ENCODE results near the gene CPNE6. TPM values are rescaled to one million over a fixed set of nuclear protein-coding genes. Genes with fewer than 3 reads are reported as not detected.

CPNE6 gene
- total RNA-seq, 2 experiments from 2014 or later, result not detected

- H3K4me1 Mint-ChIP-seq (ENCODE audit: low read depth), result no peaks in the 10 kb centered on the region
- no peaks in the 10 kb centered on the region for H3K9me3 Mint-ChIP-seq
- no peak overlapping the region for H3K27ac Mint-ChIP-seq
- ChIA-PET POLR2A (interaction anchor here (1.1 kb wide), 1 partner anchor 33 kb away, joined by 3 read pairs; no protein-coding TSS in a partner anchor), CTCF (interaction anchor here (4.8 to 12.9 kb wide), 3 partner anchors 31 to 99 kb away, joined by 36 to 458 read pairs (median 47); partner anchors contain the start of genes IRF9 and PCK2)
- intact Hi-C loops (cut with micrococcal nuclease), result no loop called here
- no peak for DNase-seq
- no peaks in the 10 kb centered on the region for H3K27me3 Mint-ChIP-seq
- H3K36me3 Mint-ChIP-seq, result no peaks in the 10 kb centered on the region
- no peak overlapping the region for H3K4me3 Mint-ChIP-seq
Measured at GRCh38 chr14:24062216-24062980, 9.0 kb upstream of the CPNE6 start.

- no peaks in the 10 kb centered on the region for H3K9me3 Mint-ChIP-seq
- H3K36me3 Mint-ChIP-seq, result no peaks in the 10 kb centered on the region
- no peaks in the 10 kb centered on the region for H3K27me3 Mint-ChIP-seq
- POLR2A ChIA-PET, result interaction anchor here (0.9 kb wide), 1 partner anchor 16 kb away, joined by 3 read pairs; no protein-coding TSS in a partner anchor
- CTCF ChIA-PET, result interaction anchor here (4.8 to 12.9 kb wide), 2 partner anchors 30 to 45 kb away, joined by 36 to 458 read pairs; partner anchors contain the start of gene PCK2
- DNase-seq, result no peak
- intact Hi-C loops (cut with micrococcal nuclease), result no loop called here
- no peak overlapping the region for H3K27ac Mint-ChIP-seq
- no peaks in the 10 kb centered on the region for H3K4me1 Mint-ChIP-seq (ENCODE audit: low read depth)
- H3K4me3 Mint-ChIP-seq, result no peak overlapping the region
Measured at GRCh38 chr14:24063263-24063836, 8.0 kb upstream of the CPNE6 start.

GRCh38 chr14:24064091-24064795, 7.1 kb upstream of the CPNE6 start:
- CTCF ChIA-PET, result interaction anchor here (1.0 to 12.9 kb wide), 3 partner anchors 12 to 44 kb away, joined by 3 to 458 read pairs (median 36); partner anchors contain the start of genes CARMIL3 and PCK2
- Mint-ChIP-seq H3K9me3 (no peaks in the 10 kb centered on the region), H3K4me3 (no peak overlapping the region), H3K27ac (no peak overlapping the region), H3K4me1 (ENCODE audit: low read depth) (no peaks in the 10 kb centered on the region), H3K27me3 (no peaks in the 10 kb centered on the region), H3K36me3 (no peaks in the 10 kb centered on the region)
- DNase-seq, result no peak
- intact Hi-C loops (cut with micrococcal nuclease), result no loop called here
- POLR2A ChIA-PET, result interaction anchor here (0.9 kb wide), 1 partner anchor 15 kb away, joined by 3 read pairs; no protein-coding TSS in a partner anchor

DNA sequence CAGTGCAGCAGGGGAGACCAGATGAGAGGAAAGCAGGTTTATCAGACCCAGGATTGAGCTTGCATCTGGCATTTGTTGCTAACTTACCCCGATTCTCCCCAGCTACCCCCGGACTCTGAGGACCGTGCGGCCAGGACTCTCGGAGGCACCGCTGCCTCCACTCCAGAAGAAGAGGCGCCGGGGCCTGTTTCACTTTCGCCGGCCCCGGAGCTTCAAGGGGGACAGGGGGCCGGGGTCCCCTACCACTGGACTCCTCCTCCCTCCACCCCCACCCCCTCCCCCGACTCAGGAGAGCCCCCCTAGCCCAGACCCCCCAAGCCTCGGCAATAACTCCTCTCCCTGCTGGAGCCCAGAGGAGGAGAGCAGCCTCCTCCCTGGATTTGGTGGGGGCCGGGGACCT, 6.5 kb upstream of the CPNE6 start:
- H3K9me3 Mint-ChIP-seq, result no peaks in the 10 kb centered on the region
- ChIA-PET POLR2A (no interaction called here), CTCF (interaction anchor here (1.0 to 12.9 kb wide), 3 partner anchors 13 to 43 kb away, joined by 3 to 458 read pairs (median 36); partner anchors contain the start of genes CARMIL3 and PCK2)
- no peak overlapping the region for H3K4me3 Mint-ChIP-seq
- no peaks in the 10 kb centered on the region for H3K36me3 Mint-ChIP-seq
- intact Hi-C loops (cut with micrococcal nuclease), result no loop called here
- no peaks in the 10 kb centered on the region for H3K27me3 Mint-ChIP-seq
- H3K27ac Mint-ChIP-seq, result no peak overlapping the region
- H3K4me1 Mint-ChIP-seq (ENCODE audit: low read depth), result no peaks in the 10 kb centered on the region
- DNase-seq, result no peak

GRCh38 chr14:24065408-24065807, 6.0 kb upstream of the CPNE6 start:
- CTCF ChIA-PET, result interaction anchor here (4.8 to 12.9 kb wide), 2 partner anchors 28 to 43 kb away, joined by 36 to 458 read pairs; partner anchors contain the start of gene PCK2
- H3K36me3 Mint-ChIP-seq, result no peaks in the 10 kb centered on the region
- H3K9me3 Mint-ChIP-seq, result no peaks in the 10 kb centered on the region
- H3K4me3 Mint-ChIP-seq, result no peak overlapping the region
- intact Hi-C loops (cut with micrococcal nuclease), result no loop called here
- H3K27me3 Mint-ChIP-seq, result peaks cover 3% of the 10 kb centered on the region
- POLR2A ChIA-PET, result no interaction called here
- H3K4me1 Mint-ChIP-seq (ENCODE audit: low read depth), result no peaks in the 10 kb centered on the region
- no peak for DNase-seq
- H3K27ac Mint-ChIP-seq, result no peak overlapping the region

DNA sequence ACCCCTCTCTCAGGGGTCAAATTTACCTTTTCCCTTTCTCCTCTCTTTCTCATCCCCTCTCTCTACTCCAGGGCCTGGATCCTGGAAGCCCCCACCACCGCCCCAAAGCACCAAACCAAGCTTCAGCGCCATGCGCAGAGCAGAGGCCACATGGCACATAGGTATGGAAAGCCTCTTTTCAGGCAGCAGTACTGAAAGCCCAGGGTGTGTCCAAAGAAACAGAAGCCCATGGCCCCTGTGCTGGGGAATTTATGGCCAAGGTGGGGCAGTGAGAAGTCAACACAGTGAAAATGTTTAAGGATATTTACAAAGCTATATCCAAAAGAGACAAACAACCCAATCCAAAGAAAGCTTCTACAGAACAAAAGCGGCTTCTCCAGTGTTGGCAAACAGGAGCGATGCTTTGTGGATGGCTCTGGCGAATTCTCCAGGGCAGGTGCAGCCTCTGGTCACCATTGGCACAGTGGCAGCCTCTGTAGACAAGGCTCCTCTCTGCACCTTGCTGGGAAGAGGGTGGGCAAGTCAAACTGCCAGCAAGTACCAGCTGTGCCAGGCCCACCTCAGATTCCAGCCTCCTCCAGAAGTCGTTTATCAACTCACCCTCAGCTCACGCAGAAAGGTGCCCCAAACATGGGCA, 4.7 kb upstream of the CPNE6 start:
- intact Hi-C loops (cut with micrococcal nuclease), result no loop called here
- Mint-ChIP-seq H3K36me3 (no peaks in the 10 kb centered on the region), H3K4me1 (ENCODE audit: low read depth) (peaks cover 8% of the 10 kb centered on the region), H3K9me3 (no peaks in the 10 kb centered on the region), H3K27ac (no peak overlapping the region), H3K4me3 (no peak overlapping the region), H3K27me3 (peaks cover 3% of the 10 kb centered on the region)
- DNase-seq, result no peak
- ChIA-PET POLR2A (no interaction called here), CTCF (interaction anchor here (1.0 to 1.9 kb wide), 3 partner anchors 9 to 42 kb away, joined by 3 to 8 read pairs (median 5); no protein-coding TSS in a partner anchor)

DNA sequence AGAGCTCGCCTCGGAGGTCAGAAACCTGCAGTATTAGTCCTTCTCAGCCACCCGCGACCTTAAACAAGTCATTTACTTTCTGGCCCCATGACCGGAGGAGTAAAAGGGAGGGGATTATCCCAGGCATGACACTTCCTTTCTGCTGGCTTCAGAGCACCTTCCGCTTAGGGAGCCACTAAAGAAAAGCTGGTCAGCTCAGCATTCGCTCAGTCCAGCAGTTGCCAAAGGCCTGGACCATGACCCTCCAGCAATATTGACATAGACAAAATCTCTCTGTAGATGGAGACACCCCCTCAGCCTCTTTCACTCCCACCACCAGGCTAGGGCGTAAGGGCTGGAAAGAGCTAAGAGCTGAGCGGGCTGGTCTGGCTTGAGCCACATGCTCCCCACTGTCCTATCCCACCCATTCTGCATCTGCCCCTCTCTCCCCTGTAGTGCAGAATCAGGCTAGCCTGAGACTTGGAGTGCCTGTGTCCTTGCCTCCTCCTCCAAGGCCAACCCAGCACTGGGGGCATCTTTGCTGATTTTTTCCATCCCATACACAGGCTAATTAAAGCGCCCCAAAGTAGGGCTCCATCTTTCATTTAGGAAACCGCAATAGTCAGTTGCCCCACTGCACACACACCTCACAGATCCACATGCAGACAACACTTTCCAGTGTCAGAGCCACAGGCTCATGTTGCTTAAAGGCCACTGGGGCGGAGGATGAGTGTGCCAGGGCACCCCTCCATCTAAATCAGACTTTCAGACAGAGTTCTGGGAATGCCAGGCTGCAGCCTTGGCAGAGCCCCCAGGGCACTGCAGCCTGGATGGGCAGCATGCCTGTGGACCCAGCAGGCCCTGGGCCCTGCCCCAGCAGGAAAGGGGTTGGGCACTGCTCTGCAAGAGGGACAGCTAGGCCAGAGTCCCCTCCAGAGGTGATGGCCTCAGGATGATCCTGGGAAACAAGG, 4.0 kb upstream of the CPNE6 start:
- Mint-ChIP-seq H3K9me3 (no peaks in the 10 kb centered on the region), H3K36me3 (no peaks in the 10 kb centered on the region), H3K4me1 (ENCODE audit: low read depth) (peaks cover 11% of the 10 kb centered on the region), H3K27me3 (peaks cover 3% of the 10 kb centered on the region), H3K27ac (no peak overlapping the region), H3K4me3 (no peak overlapping the region)
- DNase-seq, result no peak
- POLR2A ChIA-PET, result no interaction called here
- CTCF ChIA-PET, result interaction anchor here (1.5 to 1.9 kb wide), 3 partner anchors 10 to 42 kb away, joined by 4 to 8 read pairs (median 5); no protein-coding TSS in a partner anchor
- intact Hi-C loops (cut with micrococcal nuclease), result no loop called here

DNA sequence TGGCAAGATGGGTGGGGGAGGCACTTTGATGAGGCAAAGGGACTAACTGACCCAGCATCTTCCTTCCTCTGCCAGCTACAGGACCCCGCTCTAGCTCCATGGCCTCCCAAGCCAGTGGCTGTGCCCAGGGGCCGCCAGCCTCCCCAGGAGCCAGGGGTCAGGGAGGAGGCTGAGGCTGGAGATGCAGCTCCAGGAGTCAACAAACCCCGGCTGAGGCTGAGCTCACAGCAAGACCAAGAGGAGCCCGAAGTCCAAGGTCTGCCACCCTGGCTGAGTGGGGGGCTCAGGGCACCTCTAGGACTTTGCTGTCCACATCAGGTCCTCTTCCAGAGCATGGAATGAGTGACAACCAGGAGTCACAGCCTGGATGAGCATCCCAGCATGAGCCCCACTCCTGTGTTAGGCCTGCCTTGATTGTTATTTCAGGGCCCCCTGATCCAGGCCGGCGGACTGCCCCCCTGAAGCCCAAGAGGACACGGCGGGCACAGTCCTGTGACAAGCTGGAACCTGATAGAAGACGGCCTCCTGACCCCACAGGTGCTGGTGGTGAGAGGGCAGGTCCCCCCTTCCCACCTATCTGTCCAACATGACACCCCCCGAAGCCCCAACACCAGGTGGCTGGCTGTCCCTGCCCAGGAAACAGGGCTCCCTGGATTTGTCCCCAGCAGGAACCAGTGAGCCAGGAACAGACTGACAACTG, 2.5 kb upstream of the CPNE6 start:
- H3K4me1 Mint-ChIP-seq (ENCODE audit: low read depth), result peaks cover 11% of the 10 kb centered on the region
- ChIA-PET POLR2A (no interaction called here), CTCF (interaction anchor here (1.1 to 2.9 kb wide), 4 partner anchors 11 to 40 kb away, joined by 3 to 10 read pairs (median 4); no protein-coding TSS in a partner anchor)
- H3K27me3 Mint-ChIP-seq, result peaks cover 3% of the 10 kb centered on the region
- H3K27ac Mint-ChIP-seq, result no peak overlapping the region
- no peak overlapping the region for H3K4me3 Mint-ChIP-seq
- DNase-seq, result no peak
- H3K9me3 Mint-ChIP-seq, result no peaks in the 10 kb centered on the region
- H3K36me3 Mint-ChIP-seq, result no peaks in the 10 kb centered on the region
- intact Hi-C loops (cut with micrococcal nuclease), result no loop called here

GRCh38 chr14:24069411-24069735, 2.0 kb upstream of the CPNE6 start:
- Mint-ChIP-seq H3K36me3 (no peaks in the 10 kb centered on the region), H3K4me1 (ENCODE audit: low read depth) (peaks cover 11% of the 10 kb centered on the region), H3K27me3 (peaks cover 3% of the 10 kb centered on the region), H3K27ac (no peak overlapping the region), H3K4me3 (no peak overlapping the region), H3K9me3 (no peaks in the 10 kb centered on the region)
- POLR2A ChIA-PET, result no interaction called here
- CTCF ChIA-PET, result interaction anchor here (1.7 to 2.9 kb wide), 2 partner anchors 12 to 21 kb away, joined by 5 to 10 read pairs; no protein-coding TSS in a partner anchor
- intact Hi-C loops (cut with micrococcal nuclease), result no loop called here
- no peak for DNase-seq

GRCh38 chr14:24070285-24071143, 848 bp upstream of the CPNE6 start:
- intact Hi-C loops (cut with micrococcal nuclease), result no loop called here
- Mint-ChIP-seq H3K9me3 (no peaks in the 10 kb centered on the region), H3K27me3 (peaks cover 3% of the 10 kb centered on the region), H3K4me3 (no peak overlapping the region), H3K27ac (no peak overlapping the region), H3K4me1 (ENCODE audit: low read depth) (peaks cover 11% of the 10 kb centered on the region), H3K36me3 (no peaks in the 10 kb centered on the region)
- ChIA-PET CTCF (interaction anchor here (0.6 to 2.9 kb wide), 7 partner anchors 11 to 99 kb away, joined by 3 to 10 read pairs (median 4); no protein-coding TSS in a partner anchor), POLR2A (no interaction called here)
- DNase-seq, result no peak
